Measurements from ENCODE around the gene MGMT.

The MGMT gene

DNA sequence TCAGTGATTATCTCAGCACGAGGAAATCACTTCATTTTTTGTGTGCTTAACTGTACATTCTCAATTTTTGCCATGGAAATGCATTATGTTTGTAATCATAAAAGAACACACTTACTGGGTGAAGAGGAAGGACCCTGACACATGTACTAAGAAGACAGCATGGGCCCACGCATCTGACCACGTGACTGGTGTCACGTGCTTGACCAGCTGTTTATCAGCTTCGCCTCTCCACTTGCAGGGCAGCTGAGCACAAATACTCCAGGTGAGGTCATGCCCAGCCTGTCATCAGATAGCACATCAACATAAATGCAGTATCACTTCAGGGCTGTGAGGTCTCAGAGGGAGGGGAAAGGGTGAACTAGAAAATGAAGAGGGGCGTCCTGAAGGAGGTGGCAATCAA is 317.2 kb downstream of the MGMT start:
- no peak for DNase-seq

- DNase-seq, result no peak
Measured at GRCh38 chr10:129784891-129785290, 317.9 kb downstream of the MGMT start.

GRCh38 chr10:129785536-129785981 is 318.5 kb downstream of the MGMT start:
- DNase-seq, result peak; percentile 49

GRCh38 chr10:129786216-129786615 is 319.2 kb downstream of the MGMT start:
- no peak for DNase-seq

- DNase-seq, result no peak
Measured at GRCh38 chr10:129787557-129787956, 320.5 kb downstream of the MGMT start.

GRCh38 chr10:129788215-129788614 is 321.2 kb downstream of the MGMT start:
- no peak for DNase-seq

DNA sequence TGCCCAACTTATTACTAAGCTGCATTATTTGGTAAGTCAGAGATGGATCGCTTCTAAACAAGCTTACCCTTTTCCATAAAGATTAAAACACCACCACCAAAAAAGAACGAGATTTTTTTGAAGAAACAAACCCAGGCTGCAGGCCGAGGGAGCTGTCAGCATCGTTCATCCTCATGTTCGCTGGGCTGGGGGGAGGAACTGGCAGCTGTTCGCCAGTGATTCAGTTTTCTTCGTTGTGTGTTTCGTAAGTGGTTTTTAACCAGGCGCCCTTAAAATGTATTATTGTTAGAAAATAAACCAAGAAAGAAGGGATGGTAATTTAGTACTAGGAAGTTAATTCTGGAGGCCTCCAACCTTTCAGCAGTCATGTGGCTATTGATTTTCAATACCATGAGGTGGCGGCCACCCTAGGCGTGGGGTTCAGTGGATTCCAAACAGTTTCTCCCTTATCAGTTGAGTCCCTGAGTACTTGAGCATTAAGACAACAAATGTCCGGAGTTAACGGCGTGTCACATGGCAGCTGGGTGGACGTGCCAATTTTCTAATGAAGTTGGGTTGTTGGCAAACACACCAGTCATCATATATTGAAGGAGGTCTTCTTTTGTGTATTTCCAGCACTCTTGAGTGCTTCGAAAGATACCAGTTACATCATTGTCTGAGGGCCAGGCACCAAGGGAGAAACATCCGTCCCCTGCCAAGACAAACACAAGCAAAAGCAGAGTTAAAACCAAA is 323.8 kb downstream of the MGMT start:
- no peak for DNase-seq

DNA sequence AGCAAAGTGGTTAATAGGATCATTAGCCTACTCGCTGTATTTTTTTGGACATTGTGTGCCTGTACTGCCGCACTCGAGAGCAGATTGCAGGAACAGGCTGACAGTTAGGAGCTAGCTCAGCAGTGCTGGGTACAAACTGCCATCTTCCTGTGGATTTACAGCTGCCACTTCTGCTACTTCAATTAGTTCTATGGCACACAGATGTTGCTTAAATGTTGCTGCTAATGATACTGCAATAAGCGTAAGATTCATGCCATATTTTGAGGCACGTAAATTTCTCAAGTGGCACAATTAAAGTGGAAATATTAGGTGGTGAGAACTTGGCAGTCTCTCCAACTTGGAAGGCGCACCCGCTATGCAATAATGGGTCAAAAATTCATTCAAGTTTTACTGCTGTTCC is 325.1 kb downstream of the MGMT start:
- peak; percentile 1 for DNase-seq

- DNase-seq, result no peak
Measured at GRCh38 chr10:129792864-129793263, 325.8 kb downstream of the MGMT start.

- DNase-seq, result no peak
Measured at GRCh38 chr10:129793479-129793878, 326.4 kb downstream of the MGMT start.

- no peak for DNase-seq
Measured at GRCh38 chr10:129793996-129794395, 327.0 kb downstream of the MGMT start.

DNA sequence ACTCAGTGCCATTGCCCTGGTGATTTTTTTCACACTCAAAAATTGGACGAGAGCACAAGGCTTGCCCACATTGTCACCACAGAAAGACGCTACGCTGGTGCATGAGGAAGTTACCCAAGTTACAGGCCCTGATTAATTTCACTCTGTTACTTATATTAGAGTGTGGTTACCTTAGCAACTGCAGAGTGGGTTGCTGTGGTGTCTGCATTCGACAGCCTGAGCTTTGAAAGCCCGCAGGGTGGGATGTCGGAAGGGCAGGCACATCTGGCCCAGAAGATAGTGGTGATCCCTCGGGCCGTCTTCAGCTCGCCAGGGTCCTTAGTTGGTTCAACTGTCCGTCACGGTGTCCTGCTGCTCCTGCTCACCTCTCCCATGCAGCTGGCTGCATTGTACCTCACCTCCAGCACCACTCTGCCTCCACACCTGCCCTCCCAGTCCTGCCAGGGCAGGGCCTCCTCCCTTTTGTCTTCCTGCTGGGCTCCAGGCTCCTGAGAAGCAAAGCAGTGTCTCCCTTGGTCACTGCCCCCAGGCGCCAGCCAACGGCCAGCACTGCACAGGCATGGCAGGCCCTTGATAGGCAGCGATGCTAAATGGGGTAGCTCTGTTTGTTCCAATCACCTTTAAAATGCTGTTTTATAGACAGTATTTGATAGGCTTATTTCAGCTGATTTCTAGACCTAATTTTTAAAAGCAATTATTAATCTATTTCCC is 329.8 kb downstream of the MGMT start:
- no peak for DNase-seq

DNA sequence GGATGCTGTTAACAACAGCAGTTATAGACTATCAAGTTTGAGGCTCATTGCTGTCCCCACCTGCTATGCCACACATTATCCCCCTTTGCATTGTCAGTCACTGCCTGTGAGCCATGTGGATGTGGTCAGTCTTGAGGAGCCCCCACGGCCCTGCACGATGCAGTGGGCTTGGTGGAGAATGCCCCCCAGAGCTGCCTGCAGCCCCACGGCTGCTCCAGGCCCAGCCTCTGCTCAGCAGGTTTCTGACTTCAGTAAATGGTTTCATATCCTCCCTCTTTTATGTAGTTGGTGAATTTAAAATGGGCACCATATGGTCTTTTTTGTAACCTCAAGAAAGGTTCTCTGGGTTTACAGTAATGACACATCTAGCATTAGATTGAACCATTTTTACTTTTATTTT is 332.9 kb downstream of the MGMT start:
- no peak for DNase-seq

GRCh38 chr10:129800796-129801340 is 333.8 kb downstream of the MGMT start:
- no peak for DNase-seq

DNA sequence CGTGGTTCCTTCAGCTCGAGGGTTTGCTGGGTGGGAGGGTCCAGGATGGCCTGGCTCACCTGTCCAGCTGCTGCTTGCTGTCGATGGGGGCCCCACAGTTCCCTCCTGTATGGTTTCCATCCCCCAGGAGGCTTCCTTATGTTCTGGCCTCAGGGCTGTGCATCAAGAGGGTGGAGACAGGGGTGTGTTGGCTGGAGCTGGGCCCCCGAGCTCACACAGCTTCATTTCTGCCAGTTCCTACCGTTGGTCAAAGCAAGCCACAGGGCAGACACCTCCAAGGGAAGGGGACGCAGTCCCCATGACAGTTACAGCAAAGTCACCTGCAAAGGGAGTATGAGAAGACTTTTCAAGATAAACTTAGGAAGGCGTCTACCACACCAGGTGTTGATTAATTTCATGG is 340.2 kb downstream of the MGMT start:
- no peak for DNase-seq

- no peak for DNase-seq
Measured at GRCh38 chr10:129808092-129808983, 341.3 kb downstream of the MGMT start.

DNA sequence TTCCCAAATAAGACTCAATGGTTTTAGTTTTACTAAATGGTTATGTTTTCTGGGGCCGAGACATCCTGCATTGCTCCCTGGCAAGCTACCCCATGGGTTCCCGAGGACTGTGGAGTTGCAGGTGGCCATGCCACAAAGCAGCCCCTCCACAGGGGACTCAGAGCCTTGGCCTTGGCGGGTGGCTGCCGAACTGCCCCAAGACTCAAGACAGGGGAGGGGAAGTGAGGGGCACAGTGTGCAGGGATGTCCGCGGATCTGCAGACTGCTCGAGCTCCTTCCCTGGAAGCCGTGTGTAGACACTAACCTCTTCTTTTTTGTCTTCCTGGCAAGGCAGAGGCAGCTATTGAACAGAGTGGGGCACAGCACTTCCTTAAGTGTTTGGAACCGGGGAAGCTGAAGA is 342.4 kb downstream of the MGMT start:
- no peak for DNase-seq

- no peak for DNase-seq
Measured at GRCh38 chr10:129809841-129810240, 342.8 kb downstream of the MGMT start.

GRCh38 chr10:129811208-129811607 is 344.2 kb downstream of the MGMT start:
- DNase-seq, result no peak

DNA sequence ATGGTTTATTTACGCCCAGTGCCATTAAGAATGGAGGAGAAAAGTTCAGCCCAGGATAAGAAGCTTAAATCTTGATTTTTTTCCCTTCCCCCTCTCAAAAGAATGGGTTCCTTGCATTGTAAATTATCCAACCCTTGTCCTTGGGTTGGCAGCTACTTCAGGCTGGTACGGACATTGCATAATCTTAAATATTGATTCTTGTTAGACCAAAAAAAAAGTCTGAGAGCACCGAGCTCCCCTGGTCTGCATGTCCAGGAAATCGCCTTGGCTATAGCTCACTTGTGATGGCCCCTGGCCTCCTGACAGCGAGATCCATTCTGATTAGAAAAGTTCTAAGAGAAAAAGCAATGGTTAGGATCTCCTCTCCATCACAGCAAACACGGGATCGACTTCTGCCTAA is 345.4 kb downstream of the MGMT start:
- no peak for DNase-seq

DNA sequence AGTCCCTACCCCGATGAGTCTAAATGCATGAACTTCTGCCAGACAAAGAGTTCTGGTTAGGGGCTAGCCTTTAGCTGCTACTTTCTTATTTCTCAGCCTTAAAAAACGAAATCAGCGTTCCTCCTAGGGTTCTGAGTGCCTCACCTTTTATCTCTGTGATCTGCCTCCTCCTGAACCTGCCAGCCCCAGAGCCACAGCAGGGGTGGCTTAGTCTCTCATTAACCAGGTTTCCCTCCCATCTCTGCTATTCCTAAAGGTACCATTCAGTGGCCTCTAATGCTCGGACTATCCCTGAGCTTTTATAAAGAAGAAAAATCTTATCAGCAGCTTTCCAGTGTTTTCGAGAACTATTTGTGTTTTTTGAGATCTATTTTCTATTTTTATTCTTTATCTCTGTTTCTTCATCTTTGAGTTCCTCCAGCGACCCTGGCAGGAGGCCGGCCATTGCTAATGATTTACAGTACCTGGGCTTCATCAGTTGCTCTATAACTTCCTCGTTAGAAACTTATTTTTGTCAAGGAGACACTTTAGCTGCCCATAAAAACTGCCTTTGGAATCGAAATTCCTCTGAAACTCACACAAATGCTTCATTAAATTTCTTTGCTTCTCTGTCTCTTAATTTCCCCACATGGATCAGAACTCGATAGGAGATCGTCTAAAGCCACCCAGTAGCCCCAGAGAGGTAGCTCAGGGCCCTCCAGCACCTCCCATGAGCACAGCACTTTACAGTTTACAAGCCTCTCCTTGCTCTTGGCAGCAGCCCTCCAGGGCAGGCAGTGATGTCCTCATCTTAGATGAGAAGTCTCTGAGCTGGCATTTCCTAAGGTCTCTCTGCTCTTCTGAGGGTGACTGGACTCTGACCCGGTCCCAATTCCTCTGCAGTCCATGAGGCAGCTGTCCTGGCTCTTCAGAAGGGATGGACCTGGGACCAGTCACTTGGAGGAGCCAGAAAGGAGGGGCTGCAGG is 347.9 kb downstream of the MGMT start:
- DNase-seq, result no peak

Measured in NCI-H82 (cell line).